WTC11 (cell line): ENCODE data around the gene CLEC2D. TPM values are rescaled to one million over a fixed set of nuclear protein-coding genes. Genes with fewer than 3 reads are reported as not detected.
"Not testable (repeated sequence)": the region's sequence is repeated elsewhere in the genome, so short reads cannot be mapped to it uniquely, and the experiment has no call there.

ENCODE experiments used
- ATAC-seq: fragments of 200-7000 bp; cut with Tn5 transposase; 2 replicates; pipeline ENCODE4 v1.10.0; 2021; ENCODE audit warnings: mild to moderate bottlenecking, moderate library complexity
- CTCF ChIA-PET: fragments of 300-600 bp; sonication (Branson Sonifier 250); formaldehyde crosslinking; loops from one replicate; lab custom pipeline; 2021; ENCODE audit warnings: antibody characterized with exemption; lab: Charles Lee
- POLR2A ChIA-PET: fragments of 350-600 bp; sonication (Branson Sonifier 250); formaldehyde crosslinking; loops from one replicate; lab custom pipeline; 2021; ENCODE audit warnings: antibody characterized with exemption; lab: Charles Lee
- DNase-seq: peaks from one replicate; pipeline ENCODE4 v3.0.0; 2021; ENCODE audit warnings: low spot score
- H3K27ac Mint-ChIP-seq: 2 replicates; pipeline ENCODE4 v1.8.0; 2021; ENCODE audit warnings: mixed read lengths
- H3K27me3 Mint-ChIP-seq: 2 replicates; pipeline ENCODE4 v1.8.0; 2021; ENCODE audit warnings: low read depth, mild to moderate bottlenecking, moderate library complexity, mixed read lengths
- H3K36me3 Mint-ChIP-seq: 2 replicates; pipeline ENCODE4 v1.8.0; 2021; ENCODE audit warnings: mixed read lengths
- H3K4me1 Mint-ChIP-seq: 2 replicates; pipeline ENCODE4 v1.8.0; 2022; ENCODE audit warnings: mixed read lengths
- H3K4me3 Mint-ChIP-seq: 2 replicates; pipeline ENCODE4 v1.8.0; 2021; ENCODE audit warnings: mild to moderate bottlenecking, moderate library complexity, mixed read lengths
- H3K9me3 Mint-ChIP-seq: 2 replicates; pipeline ENCODE4 v1.8.0; 2021; ENCODE audit warnings: mixed read lengths
- CBFB ChIP-seq: sonication (generic); formaldehyde crosslinking; IDR thresholded peaks from 2 replicates; pipeline ENCODE4 v1.8.1; 2022; ENCODE audit warnings: mild to moderate bottlenecking, low read depth, missing genetic modification reagents
- ELF4 ChIP-seq: sonication (generic); formaldehyde crosslinking; IDR thresholded peaks from 2 replicates; pipeline ENCODE4 v1.8.1; 2022; ENCODE audit warnings: low read depth, mild to moderate bottlenecking, moderate library complexity, missing genetic modification reagents
- EMX1 ChIP-seq: fragments of 250-450 bp; sonication (Bioruptor Pico); IDR thresholded peaks from 2 replicates; pipeline ENCODE4 v1.8.0; 2021; ENCODE audit warnings: mild to moderate bottlenecking
- FOXP1 ChIP-seq: sonication (generic); formaldehyde crosslinking; IDR thresholded peaks from 2 replicates; pipeline ENCODE4 v1.8.0; 2022; ENCODE audit warnings: missing genetic modification reagents, mild to moderate bottlenecking, moderate library complexity, borderline replicate concordance
- FOXP4 ChIP-seq: sonication (generic); formaldehyde crosslinking; IDR thresholded peaks from 2 replicates; pipeline ENCODE4 v1.8.0; 2022; ENCODE audit warnings: mild to moderate bottlenecking, missing genetic modification reagents
- HMGA2 ChIP-seq: fragments of 250-450 bp; sonication (Bioruptor Pico); IDR thresholded peaks from 2 replicates; pipeline ENCODE4 v1.4.0; 2021; ENCODE audit warnings: mild to moderate bottlenecking, moderate library complexity
- KAT7 ChIP-seq: sonication (generic); formaldehyde crosslinking; IDR thresholded peaks from 2 replicates; pipeline ENCODE4 v1.8.1; 2023; ENCODE audit warnings: missing genetic modification reagents, mild to moderate bottlenecking, borderline replicate concordance
- MXD4 ChIP-seq: fragments of 250-450 bp; sonication (Bioruptor Pico); IDR thresholded peaks from 2 replicates; pipeline ENCODE4 v1.8.0; 2021; ENCODE audit warnings: mild to moderate bottlenecking, moderate library complexity, borderline replicate concordance
- NFE2L1 ChIP-seq: sonication (generic); formaldehyde crosslinking; IDR thresholded peaks from 2 replicates; pipeline ENCODE4 v1.8.1; 2023; ENCODE audit warnings: missing genetic modification reagents
- RELA ChIP-seq: sonication (generic); formaldehyde crosslinking; IDR thresholded peaks from 2 replicates; pipeline ENCODE4 v1.8.1; 2022; ENCODE audit warnings: missing genetic modification reagents, mild to moderate bottlenecking, borderline replicate concordance
- RORB ChIP-seq: fragments of 250-450 bp; sonication (Bioruptor Pico); IDR thresholded peaks from 2 replicates; pipeline ENCODE4 v1.9.0; 2021; ENCODE audit warnings: mild to moderate bottlenecking
- TEAD4 ChIP-seq: sonication (generic); formaldehyde crosslinking; IDR thresholded peaks from 2 replicates; pipeline ENCODE4 v1.8.0; 2022; ENCODE audit warnings: mild to moderate bottlenecking, missing genetic modification reagents
- ZNF263 ChIP-seq: sonication (generic); formaldehyde crosslinking; IDR thresholded peaks from 2 replicates; pipeline ENCODE4 v1.8.1; 2022; ENCODE audit warnings: low read depth, mild to moderate bottlenecking, moderate library complexity, missing genetic modification reagents
- ZNF317 ChIP-seq: sonication (generic); formaldehyde crosslinking; IDR thresholded peaks from 2 replicates; pipeline ENCODE4 v1.8.1; 2023; ENCODE audit warnings: low read depth, mild to moderate bottlenecking, moderate library complexity, missing genetic modification reagents, borderline replicate concordance
- ZNF396 ChIP-seq: fragments of 250-450 bp; sonication (Bioruptor Pico); IDR thresholded peaks from 2 replicates; pipeline ENCODE4 v1.8.0; 2021; ENCODE audit warnings: mild to moderate bottlenecking, moderate library complexity, borderline replicate concordance
- ZNF416 ChIP-seq: fragments of 250-450 bp; sonication (Bioruptor Pico); IDR thresholded peaks from 2 replicates; pipeline ENCODE4 v1.9.0; 2021; ENCODE audit warnings: mild to moderate bottlenecking, inconsistent platforms
- ZNF423 ChIP-seq: fragments of 250-450 bp; sonication (Bioruptor Pico); IDR thresholded peaks from 2 replicates; pipeline ENCODE4 v2.1.2; 2022; ENCODE audit warnings: mild to moderate bottlenecking, moderate library complexity
- ZNF532 ChIP-seq: fragments of 250-450 bp; sonication (Bioruptor Pico); IDR thresholded peaks from 2 replicates; pipeline ENCODE4 v1.9.0; 2021; ENCODE audit warnings: mild to moderate bottlenecking, borderline replicate concordance
- total RNA-seq: library from RNA; stranded (reverse); gene quantifications from 3 replicates; pipeline ENCODE4 v1.2.3, GENCODE V29; 2021
- TF ChIP-seq, protein P1 (sequence below): sonication (generic); formaldehyde crosslinking; IDR thresholded peaks from 2 replicates; pipeline ENCODE4 v1.8.0; 2022; ENCODE audit warnings: mild to moderate bottlenecking, missing genetic modification reagents
- TF ChIP-seq, protein P2 (sequence below): sonication (generic); formaldehyde crosslinking; IDR thresholded peaks from 2 replicates; pipeline ENCODE4 v1.8.1; 2022; ENCODE audit warnings: mild to moderate bottlenecking, missing genetic modification reagents, moderate library complexity, borderline replicate concordance
- TF ChIP-seq, protein P3 (sequence below): fragments of 250-450 bp; sonication (Bioruptor Pico); IDR thresholded peaks from 2 replicates; pipeline ENCODE4 v1.9.0; 2021; ENCODE audit warnings: moderate library complexity, mild to moderate bottlenecking, inconsistent platforms, borderline replicate concordance

The CLEC2D gene
- total RNA-seq, 1 experiment from 2014 or later: 6.2 TPM

DNA sequence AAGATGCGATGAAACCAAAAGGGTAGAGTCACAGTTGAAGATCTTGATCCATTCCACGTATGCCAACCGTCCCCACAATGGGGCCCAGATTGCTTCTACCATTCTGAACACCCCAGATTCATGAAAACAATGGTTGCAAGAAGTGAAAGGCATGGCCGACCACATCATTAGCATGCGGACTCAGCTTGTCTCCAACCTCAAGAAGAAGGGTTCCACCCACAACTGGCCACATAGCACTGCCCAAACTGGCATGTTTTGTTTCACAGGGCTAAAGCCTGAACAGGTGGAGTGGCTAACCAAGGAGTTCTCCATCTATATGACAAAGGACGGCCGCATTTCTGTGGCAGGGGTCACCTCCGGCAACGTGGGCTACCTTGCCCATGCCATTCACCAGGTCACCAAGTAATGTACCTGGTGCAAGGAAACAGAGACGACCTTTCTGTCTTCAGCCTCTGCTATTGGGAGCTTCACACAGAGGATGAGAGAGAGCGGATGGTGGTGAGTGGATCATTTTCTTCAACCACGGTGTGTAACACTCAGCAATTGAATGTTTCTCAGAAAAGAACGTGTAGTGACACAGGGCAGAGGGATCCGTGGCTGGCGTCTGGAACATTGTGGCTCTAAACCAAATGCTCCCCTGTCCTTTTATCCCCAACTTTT lies 26.8 kb upstream of the CLEC2D start (continued):
- no peak for TF ChIP-seq ZNF532 (CRISPR knock-in tag)
- TF ChIP-seq, protein P1, sequence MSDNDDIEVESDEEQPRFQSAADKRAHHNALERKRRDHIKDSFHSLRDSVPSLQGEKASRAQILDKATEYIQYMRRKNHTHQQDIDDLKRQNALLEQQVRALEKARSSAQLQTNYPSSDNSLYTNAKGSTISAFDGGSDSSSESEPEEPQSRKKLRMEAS (CRISPR knock-in tag): no peak
- TF ChIP-seq TEAD4: no peak
- TF ChIP-seq, protein P2, sequence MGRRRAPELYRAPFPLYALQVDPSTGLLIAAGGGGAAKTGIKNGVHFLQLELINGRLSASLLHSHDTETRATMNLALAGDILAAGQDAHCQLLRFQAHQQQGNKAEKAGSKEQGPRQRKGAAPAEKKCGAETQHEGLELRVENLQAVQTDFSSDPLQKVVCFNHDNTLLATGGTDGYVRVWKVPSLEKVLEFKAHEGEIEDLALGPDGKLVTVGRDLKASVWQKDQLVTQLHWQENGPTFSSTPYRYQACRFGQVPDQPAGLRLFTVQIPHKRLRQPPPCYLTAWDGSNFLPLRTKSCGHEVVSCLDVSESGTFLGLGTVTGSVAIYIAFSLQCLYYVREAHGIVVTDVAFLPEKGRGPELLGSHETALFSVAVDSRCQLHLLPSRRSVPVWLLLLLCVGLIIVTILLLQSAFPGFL: no peak
- no peak for TF ChIP-seq FOXP1 (CRISPR knock-in tag)
- no peak for TF ChIP-seq NFE2L1
- TF ChIP-seq HMGA2 (CRISPR knock-in tag): no peak
- TF ChIP-seq, protein P3, sequence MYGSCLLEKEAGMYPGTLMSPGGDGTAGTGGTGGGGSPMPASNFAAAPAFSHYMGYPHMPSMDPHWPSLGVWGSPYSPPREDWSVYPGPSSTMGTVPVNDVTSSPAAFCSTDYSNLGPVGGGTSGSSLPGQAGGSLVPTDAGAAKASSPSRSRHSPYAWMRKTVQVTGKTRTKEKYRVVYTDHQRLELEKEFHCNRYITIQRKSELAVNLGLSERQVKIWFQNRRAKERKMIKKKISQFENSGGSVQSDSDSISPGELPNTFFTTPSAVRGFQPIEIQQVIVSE: no peak
- TF ChIP-seq ZNF263 (CRISPR knock-in tag): no peak
- no peak for TF ChIP-seq ZNF396 (CRISPR knock-in tag)
- TF ChIP-seq, all 79 proteins: peak for 0

- H3K27ac Mint-ChIP-seq: no peak overlapping the region
- peaks cover 4% of the 10 kb centered on the region; the same call in 1 of the 2 replicates for H3K27me3 Mint-ChIP-seq
- POLR2A ChIA-PET: no interaction called here
- H3K4me3 Mint-ChIP-seq: no peak overlapping the region
- H3K36me3 Mint-ChIP-seq: peaks cover 32% of the 10 kb centered on the region
- CTCF ChIA-PET: no interaction called here
- no peak for DNase-seq
- TF ChIP-seq MXD4 (CRISPR knock-in tag): no peak
- no peak for TF ChIP-seq RORB (CRISPR knock-in tag)
- TF ChIP-seq KAT7 (CRISPR knock-in tag): no peak
- no peak for TF ChIP-seq RELA (CRISPR knock-in tag)
- no peak for TF ChIP-seq CBFB (CRISPR knock-in tag)
- no peak for TF ChIP-seq ZNF317
- TF ChIP-seq, protein P2: no peak
- TF ChIP-seq FOXP4 (CRISPR knock-in tag): no peak
- no peak for TF ChIP-seq ZNF416 (CRISPR knock-in tag)
- TF ChIP-seq ZNF423: no peak
- no peak for TF ChIP-seq EMX1
- TF ChIP-seq ELF4: no peak
- ATAC-seq: no peak
- H3K9me3 Mint-ChIP-seq: peaks cover 56% of the 10 kb centered on the region
- H3K4me1 Mint-ChIP-seq: peaks cover 10% of the 10 kb centered on the region; the same call in 1 of the 2 replicates
Measured at GRCh38 chr12:9643266-9643660, 26.2 kb upstream of the CLEC2D start.

DNA sequence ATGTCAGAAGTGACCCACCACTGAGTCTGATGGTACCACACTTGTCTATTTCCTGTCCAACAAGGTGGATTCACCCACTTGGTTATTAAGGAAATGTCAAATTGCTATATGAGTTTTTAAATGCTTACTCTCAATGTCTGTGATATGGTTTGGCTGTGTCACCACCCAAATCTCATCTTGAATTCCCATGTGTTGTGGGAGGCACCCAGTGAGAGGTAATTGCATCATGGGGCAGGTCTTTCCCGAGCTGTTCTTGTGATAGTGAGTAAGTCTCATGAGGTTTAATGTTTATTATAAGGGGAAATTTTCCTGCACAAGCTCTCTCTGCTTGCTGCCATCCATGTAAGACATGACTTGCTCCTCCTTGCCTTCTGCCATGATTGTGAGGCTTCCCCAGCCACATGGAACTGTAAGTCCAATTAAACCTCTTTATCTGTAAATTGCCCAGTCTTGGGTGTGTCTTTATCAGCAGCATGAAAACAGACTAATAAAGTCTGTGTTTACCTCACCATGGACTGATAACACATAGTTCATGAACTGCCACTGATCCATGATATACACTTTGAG lies 24.4 kb upstream of the CLEC2D start:
- H3K27me3 Mint-ChIP-seq, DNase-seq, ATAC-seq, CTCF ChIA-PET, POLR2A ChIA-PET, H3K27ac Mint-ChIP-seq, H3K4me3 Mint-ChIP-seq: not testable (repeated sequence)
- Mint-ChIP-seq H3K9me3 (peaks cover 44% of the 10 kb centered on the region), H3K36me3 (peaks cover 22% of the 10 kb centered on the region), H3K4me1 (peaks cover 24% of the 10 kb centered on the region)
